Upper lobe of left lung (tissue), 4 donors: Measurements from ENCODE around the gene SPANXN2.

ENCODE experiments used
- EP300 ChIP-seq, 4 donors: sonication (generic); formaldehyde crosslinking; IDR thresholded peaks; one replicate each; pipeline ENCODE4 v1.5.1; 2017; ENCODE audit warnings: antibody characterized with exemption in 4 of 4, control low read depth in 2 of 4
- POLR2A ChIP-seq, 4 donors: fragments of 450-650 bp; IDR thresholded peaks; one replicate each; pipeline ENCODE4 v1.5.1; 2016 to 2017; ENCODE audit warnings: antibody characterized with exemption in 4 of 4, mild to moderate bottlenecking in 2 of 4
- POLR2AphosphoS5 ChIP-seq, 2 donors: sonication (generic); formaldehyde crosslinking; IDR thresholded peaks; one replicate each; pipeline ENCODE4 v1.5.1; 2017; ENCODE audit warnings: antibody characterized with exemption in 2 of 2
- TF ChIP-seq, protein P1 (sequence below), 6 experiments: fragments of 450-650 bp in 4 of 6; fragments of 200-600 bp in 2 of 6; sonication (generic) in 2 of 6; IDR thresholded peaks; one replicate each; pipeline ENCODE4 v1.5.1; 2016 to 2019; ENCODE audit warnings: antibody characterized with exemption in 6 of 6

DNA sequence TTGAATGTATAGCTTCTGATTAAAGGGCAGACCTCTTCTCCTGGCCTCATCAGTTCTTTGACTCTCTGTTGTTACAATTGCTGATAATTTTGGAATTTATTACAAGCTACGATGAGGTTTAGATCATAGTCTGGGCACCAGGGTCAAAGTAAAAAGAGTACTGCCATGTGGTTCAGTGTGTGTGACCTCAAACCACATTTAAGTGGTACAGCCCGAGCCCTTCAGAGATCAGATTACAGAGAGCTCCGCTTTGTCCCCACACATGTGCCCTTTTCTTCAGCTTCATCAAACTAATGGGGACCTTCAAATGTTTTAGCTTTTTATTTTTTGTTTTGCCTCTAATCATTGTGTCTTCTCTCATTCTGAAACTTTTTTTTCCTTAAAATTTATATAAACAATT, 37.1 kb downstream of the SPANXN2 start:
- no peak for TF ChIP-seq POLR2A (IDR thresholded peaks at IDR 0.05)
- no peak for TF ChIP-seq POLR2AphosphoS5 (IDR thresholded peaks at IDR 0.05)
- TF ChIP-seq EP300 (IDR thresholded peaks at IDR 0.05) = no peak
- TF ChIP-seq, protein P1, sequence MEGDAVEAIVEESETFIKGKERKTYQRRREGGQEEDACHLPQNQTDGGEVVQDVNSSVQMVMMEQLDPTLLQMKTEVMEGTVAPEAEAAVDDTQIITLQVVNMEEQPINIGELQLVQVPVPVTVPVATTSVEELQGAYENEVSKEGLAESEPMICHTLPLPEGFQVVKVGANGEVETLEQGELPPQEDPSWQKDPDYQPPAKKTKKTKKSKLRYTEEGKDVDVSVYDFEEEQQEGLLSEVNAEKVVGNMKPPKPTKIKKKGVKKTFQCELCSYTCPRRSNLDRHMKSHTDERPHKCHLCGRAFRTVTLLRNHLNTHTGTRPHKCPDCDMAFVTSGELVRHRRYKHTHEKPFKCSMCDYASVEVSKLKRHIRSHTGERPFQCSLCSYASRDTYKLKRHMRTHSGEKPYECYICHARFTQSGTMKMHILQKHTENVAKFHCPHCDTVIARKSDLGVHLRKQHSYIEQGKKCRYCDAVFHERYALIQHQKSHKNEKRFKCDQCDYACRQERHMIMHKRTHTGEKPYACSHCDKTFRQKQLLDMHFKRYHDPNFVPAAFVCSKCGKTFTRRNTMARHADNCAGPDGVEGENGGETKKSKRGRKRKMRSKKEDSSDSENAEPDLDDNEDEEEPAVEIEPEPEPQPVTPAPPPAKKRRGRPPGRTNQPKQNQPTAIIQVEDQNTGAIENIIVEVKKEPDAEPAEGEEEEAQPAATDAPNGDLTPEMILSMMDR (IDR thresholded peaks at IDR 0.05) = no peak
